ENCODE measurements around the gene ARHGAP6.

ARHGAP6 gene

DNA sequence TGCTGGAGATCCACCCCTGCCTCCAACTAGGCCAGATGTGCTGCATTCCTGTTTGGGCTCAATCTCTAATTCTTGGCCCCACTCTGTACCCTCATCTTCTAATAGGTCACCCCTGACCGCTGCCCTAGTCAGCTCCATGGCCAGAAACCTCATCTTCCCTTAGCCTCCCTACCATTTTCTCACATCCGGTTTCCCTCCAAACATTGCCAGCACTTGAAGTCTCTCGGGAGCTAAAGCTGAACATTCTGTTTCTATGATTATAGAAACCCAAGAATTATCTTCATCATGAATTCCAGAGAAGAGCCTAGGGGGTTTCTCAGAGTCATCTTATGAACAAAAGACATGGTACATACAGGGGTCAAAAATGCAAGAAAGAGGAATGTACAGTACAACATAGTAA lies 192.8 kb downstream of the ARHGAP6 start:
- no peak for DNase-seq (ENCODE audit: extremely low spot score)
- ChIA-PET CTCF (no interaction called here), POLR2A (no interaction called here)
- TF ChIP-seq, protein P1, sequence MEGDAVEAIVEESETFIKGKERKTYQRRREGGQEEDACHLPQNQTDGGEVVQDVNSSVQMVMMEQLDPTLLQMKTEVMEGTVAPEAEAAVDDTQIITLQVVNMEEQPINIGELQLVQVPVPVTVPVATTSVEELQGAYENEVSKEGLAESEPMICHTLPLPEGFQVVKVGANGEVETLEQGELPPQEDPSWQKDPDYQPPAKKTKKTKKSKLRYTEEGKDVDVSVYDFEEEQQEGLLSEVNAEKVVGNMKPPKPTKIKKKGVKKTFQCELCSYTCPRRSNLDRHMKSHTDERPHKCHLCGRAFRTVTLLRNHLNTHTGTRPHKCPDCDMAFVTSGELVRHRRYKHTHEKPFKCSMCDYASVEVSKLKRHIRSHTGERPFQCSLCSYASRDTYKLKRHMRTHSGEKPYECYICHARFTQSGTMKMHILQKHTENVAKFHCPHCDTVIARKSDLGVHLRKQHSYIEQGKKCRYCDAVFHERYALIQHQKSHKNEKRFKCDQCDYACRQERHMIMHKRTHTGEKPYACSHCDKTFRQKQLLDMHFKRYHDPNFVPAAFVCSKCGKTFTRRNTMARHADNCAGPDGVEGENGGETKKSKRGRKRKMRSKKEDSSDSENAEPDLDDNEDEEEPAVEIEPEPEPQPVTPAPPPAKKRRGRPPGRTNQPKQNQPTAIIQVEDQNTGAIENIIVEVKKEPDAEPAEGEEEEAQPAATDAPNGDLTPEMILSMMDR (IDR thresholded peaks at IDR 0.05; ENCODE audit: control extremely low read depth, extremely low read depth, low read depth, missing control alignments), result no peak

DNA sequence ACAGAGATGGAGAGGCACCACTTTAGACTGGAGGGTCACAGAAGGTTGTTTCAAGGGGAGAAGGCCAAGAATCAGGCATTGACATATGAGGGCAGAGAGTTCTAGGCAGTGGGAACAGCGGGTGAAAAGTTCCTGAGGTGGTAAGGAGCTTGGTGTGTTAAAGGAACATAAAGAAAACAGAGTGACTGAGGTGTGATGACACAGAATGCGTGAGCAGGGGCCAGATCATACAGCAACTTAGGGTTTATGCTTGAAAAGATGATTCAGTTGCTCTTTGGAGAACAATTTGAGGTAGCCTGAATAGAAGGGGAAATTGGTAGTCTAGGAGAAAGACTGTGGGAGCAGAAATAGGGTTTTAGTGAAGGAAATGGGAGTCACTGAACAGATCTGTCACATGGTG lies 193.3 kb downstream of the ARHGAP6 start:
- POLR2A ChIA-PET, result no interaction called here
- CTCF ChIA-PET, result no interaction called here
- no peak for DNase-seq (ENCODE audit: extremely low spot score)
- TF ChIP-seq, protein P1 (IDR thresholded peaks at IDR 0.05; ENCODE audit: control extremely low read depth, extremely low read depth, low read depth, missing control alignments), result no peak

DNA sequence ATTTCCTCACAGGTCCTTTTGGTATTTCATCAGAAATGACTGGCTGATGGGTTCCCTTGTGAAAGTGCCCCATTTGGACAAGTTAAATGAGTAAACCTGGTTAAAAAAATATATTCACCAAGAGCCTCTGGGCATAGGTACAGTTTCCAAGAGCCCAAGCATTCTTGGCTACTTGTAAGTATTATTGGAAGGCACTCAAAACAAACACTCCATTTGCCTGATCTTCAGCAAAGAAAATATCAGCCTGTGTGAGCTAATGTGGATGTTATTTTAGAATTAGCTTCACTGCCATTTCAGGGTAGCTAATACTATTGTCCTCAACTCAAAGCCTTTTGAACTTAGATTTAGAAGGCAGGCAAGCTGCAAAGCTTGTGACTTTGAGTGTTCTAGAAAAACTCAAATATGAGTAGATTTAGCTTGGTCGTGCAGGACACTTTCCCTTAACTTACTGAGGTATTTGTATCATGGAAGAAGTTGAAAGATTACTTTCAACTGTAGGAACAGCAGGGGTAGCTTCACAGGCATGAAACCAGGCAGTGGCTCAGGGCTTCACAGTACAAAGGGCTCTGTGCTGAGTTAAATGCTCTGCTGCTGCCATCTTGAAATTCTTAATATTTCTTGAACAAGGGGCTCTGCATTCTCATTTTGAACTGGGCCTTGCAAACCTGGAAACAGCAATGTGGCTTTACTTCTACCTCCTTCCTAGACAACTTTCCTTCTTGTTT lies 195.3 kb downstream of the ARHGAP6 start:
- TF ChIP-seq, protein P1 (IDR thresholded peaks at IDR 0.05; ENCODE audit: control extremely low read depth, extremely low read depth, low read depth, missing control alignments), result no peak
- DNase-seq (ENCODE audit: extremely low spot score), result no peak
- ChIA-PET POLR2A (no interaction called here), CTCF (interaction anchor here (0.9 kb wide), 1 partner anchor 233 kb away, joined by 3 read pairs; no protein-coding TSS in a partner anchor)

DNA sequence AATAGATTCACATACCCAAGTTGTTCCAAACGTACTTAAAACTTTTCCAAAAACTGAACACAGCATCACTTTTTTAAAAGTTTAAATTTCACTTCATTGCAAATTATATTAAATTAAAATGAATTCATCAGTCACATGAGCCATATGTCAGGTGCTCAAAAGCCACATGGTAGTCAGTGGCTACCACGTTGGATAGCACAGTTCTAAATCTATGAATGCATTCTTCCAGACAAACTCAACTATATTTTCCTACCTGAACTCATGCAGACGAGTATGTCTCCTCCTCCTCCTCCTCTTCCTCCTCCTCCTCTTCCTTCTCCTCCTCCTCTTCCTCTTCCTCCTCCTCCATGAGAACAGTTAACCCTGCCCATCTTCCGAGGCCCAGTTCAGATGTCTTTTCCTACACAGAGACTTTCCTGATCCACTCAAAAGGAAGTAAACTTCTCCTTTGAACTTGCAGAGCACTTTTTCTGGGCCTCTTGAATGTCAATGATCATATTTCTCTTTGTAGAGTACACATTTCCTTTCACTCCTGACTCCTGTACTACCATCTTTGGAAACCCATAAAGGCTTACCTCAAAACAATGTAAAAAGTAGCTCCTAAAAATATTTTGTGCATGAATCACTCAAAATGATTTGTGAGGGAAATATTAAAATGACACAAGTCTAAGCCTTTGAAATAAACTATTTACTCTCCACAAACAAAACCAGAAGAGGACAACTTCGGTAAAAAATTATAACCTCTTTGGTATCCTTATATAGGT lies 199.9 kb downstream of the ARHGAP6 start:
- POLR2A ChIA-PET, result no interaction called here
- no peak for DNase-seq (ENCODE audit: extremely low spot score)
- TF ChIP-seq, protein P1 (IDR thresholded peaks at IDR 0.05; ENCODE audit: control extremely low read depth, extremely low read depth, low read depth, missing control alignments), result no peak
- CTCF ChIA-PET, result no interaction called here

DNA sequence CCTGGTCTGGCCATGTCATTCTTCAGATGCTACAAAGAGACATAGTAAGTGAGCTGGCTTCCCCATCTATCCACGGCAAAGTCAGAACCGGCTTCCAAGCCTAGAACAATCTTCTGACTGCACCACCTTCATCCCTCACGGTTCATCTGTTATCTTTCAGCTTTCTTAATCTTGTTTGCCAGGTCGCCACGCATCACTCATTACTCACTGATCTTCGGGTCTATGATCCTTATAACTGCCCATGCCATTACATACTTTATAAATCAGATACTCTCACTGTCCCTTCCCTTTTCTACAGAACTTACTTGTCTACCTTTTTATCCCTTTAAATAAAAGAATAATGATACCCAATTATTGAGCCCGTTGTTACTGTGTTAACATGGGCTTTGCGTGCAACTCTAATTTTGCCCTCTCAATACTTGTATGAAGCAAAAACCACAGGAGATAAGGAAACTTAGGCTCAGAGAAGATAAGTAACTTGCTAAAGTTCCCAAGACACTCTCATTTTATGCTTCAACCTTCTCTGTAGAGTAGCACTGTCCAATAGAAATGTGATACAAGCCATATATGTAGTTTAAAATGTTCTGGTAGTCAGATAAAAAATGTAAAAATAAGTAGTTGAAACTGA lies 200.8 kb downstream of the ARHGAP6 start:
- ChIA-PET POLR2A (no interaction called here), CTCF (interaction anchor here (1.4 kb wide), 1 partner anchor 85 kb away, joined by 3 read pairs; no protein-coding TSS in a partner anchor)
- no peak for DNase-seq (ENCODE audit: extremely low spot score)
- TF ChIP-seq, protein P1 (IDR thresholded peaks at IDR 0.05; ENCODE audit: control extremely low read depth, extremely low read depth, low read depth, missing control alignments), result no peak

DNA sequence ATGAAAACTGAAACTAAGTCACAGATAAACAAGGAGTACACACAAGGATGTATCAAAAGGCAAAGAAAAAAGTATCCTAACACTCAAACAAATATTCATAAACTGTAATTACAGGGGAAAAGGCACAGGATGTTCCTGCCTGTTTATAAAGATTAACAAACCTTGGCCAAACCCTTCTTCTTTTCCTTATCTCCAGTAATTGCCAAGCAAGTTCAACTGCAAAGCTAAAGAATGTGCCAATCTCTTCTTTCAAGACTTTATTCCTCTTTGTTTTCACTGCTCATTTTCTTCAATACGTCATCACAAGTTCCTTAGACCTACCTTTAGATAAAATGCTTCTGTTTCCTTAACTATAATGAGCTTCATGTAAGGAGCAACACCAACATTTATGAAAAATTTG lies 201.3 kb downstream of the ARHGAP6 start:
- POLR2A ChIA-PET, result no interaction called here
- CTCF ChIA-PET, result interaction anchor here (1.4 kb wide), 1 partner anchor 84 kb away, joined by 3 read pairs; no protein-coding TSS in a partner anchor

More for the DNA sequence above, 201.3 kb downstream of the ARHGAP6 start:
- TF ChIP-seq, protein P1 (IDR thresholded peaks at IDR 0.05; ENCODE audit: control extremely low read depth, extremely low read depth, low read depth, missing control alignments), result no peak
- no peak for DNase-seq (ENCODE audit: extremely low spot score)

Measured in GM10248 (cell line).